ENCODE measurements around the gene AMER2. TPM values are rescaled to one million over a fixed set of nuclear protein-coding genes. Genes with fewer than 3 reads are reported as not detected.

AMER2 gene
- polyA plus RNA-seq, 1 of the 3 experiments (the other 2 are of a cell fraction) = not detected

- WGBS (ENCODE audit: low lambda C conversion rate) = 0% methylated on average over 2 of the region's 2 CpGs
- no peak for DNase-seq
- ChIA-PET POLR2A (no interaction called here), CTCF (no interaction called here)
- no peak overlapping the region for H3K4me3 ChIP-seq (ENCODE audit: low read depth in 2 of 2, low read length in 1 of 2)
- TF ChIP-seq USF2 (IDR thresholded peaks at IDR 0.05; ENCODE audit: borderline replicate concordance, low read depth, low read length) = no peak
- TF ChIP-seq, protein P1, sequence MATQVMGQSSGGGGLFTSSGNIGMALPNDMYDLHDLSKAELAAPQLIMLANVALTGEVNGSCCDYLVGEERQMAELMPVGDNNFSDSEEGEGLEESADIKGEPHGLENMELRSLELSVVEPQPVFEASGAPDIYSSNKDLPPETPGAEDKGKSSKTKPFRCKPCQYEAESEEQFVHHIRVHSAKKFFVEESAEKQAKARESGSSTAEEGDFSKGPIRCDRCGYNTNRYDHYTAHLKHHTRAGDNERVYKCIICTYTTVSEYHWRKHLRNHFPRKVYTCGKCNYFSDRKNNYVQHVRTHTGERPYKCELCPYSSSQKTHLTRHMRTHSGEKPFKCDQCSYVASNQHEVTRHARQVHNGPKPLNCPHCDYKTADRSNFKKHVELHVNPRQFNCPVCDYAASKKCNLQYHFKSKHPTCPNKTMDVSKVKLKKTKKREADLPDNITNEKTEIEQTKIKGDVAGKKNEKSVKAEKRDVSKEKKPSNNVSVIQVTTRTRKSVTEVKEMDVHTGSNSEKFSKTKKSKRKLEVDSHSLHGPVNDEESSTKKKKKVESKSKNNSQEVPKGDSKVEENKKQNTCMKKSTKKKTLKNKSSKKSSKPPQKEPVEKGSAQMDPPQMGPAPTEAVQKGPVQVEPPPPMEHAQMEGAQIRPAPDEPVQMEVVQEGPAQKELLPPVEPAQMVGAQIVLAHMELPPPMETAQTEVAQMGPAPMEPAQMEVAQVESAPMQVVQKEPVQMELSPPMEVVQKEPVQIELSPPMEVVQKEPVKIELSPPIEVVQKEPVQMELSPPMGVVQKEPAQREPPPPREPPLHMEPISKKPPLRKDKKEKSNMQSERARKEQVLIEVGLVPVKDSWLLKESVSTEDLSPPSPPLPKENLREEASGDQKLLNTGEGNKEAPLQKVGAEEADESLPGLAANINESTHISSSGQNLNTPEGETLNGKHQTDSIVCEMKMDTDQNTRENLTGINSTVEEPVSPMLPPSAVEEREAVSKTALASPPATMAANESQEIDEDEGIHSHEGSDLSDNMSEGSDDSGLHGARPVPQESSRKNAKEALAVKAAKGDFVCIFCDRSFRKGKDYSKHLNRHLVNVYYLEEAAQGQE (IDR thresholded peaks at IDR 0.05; ENCODE audit: low read depth, low read length) = no peak
- no peak for TF ChIP-seq FOXM1 (IDR thresholded peaks at IDR 0.05; ENCODE audit: low read depth)
- no peak for TF ChIP-seq RAD21 (IDR thresholded peaks at IDR 0.05; ENCODE audit: low read length)
- TF ChIP-seq EZH2phosphoT487 (IDR thresholded peaks at IDR 0.05; ENCODE audit: borderline replicate concordance, low read depth) = no peak
- TF ChIP-seq TEAD4 (IDR thresholded peaks at IDR 0.05; ENCODE audit: borderline replicate concordance, insufficient read depth) = no peak
- TF ChIP-seq NRF1 (IDR thresholded peaks at IDR 0.05; ENCODE audit: low read depth, low read length) = no peak
- TF ChIP-seq EP300 (IDR thresholded peaks at IDR 0.05; ENCODE audit: borderline replicate concordance in 1 of 2, low read depth in 1 of 2, low read length in 1 of 2) = no peak
- no peak for TF ChIP-seq ELF1 (IDR thresholded peaks at IDR 0.05)
- TF ChIP-seq, protein P2, sequence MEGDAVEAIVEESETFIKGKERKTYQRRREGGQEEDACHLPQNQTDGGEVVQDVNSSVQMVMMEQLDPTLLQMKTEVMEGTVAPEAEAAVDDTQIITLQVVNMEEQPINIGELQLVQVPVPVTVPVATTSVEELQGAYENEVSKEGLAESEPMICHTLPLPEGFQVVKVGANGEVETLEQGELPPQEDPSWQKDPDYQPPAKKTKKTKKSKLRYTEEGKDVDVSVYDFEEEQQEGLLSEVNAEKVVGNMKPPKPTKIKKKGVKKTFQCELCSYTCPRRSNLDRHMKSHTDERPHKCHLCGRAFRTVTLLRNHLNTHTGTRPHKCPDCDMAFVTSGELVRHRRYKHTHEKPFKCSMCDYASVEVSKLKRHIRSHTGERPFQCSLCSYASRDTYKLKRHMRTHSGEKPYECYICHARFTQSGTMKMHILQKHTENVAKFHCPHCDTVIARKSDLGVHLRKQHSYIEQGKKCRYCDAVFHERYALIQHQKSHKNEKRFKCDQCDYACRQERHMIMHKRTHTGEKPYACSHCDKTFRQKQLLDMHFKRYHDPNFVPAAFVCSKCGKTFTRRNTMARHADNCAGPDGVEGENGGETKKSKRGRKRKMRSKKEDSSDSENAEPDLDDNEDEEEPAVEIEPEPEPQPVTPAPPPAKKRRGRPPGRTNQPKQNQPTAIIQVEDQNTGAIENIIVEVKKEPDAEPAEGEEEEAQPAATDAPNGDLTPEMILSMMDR (IDR thresholded peaks at IDR 0.05) = no peak
- no peak for TF ChIP-seq JUND (IDR thresholded peaks at IDR 0.05)
- TF ChIP-seq, protein P3, sequence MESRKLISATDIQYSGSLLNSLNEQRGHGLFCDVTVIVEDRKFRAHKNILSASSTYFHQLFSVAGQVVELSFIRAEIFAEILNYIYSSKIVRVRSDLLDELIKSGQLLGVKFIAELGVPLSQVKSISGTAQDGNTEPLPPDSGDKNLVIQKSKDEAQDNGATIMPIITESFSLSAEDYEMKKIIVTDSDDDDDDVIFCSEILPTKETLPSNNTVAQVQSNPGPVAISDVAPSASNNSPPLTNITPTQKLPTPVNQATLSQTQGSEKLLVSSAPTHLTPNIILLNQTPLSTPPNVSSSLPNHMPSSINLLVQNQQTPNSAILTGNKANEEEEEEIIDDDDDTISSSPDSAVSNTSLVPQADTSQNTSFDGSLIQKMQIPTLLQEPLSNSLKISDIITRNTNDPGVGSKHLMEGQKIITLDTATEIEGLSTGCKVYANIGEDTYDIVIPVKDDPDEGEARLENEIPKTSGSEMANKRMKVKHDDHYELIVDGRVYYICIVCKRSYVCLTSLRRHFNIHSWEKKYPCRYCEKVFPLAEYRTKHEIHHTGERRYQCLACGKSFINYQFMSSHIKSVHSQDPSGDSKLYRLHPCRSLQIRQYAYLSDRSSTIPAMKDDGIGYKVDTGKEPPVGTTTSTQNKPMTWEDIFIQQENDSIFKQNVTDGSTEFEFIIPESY (IDR thresholded peaks at IDR 0.05; ENCODE audit: borderline replicate concordance, low read depth) = no peak
- no peaks in the 10 kb centered on the region for H3K79me2 ChIP-seq (ENCODE audit: insufficient read depth)
- H2AFZ ChIP-seq (ENCODE audit: low read depth) = no peak overlapping the region
- H4K20me1 ChIP-seq (ENCODE audit: insufficient read depth) = no peaks in the 10 kb centered on the region
- H3K36me3 ChIP-seq (replicated peaks in 1 of 2; ENCODE audit: control insufficient read depth in 1 of 2, insufficient read depth in 2 of 2, low read length in 1 of 2) = no peaks in the 10 kb centered on the region
- H3K4me2 ChIP-seq = no peak overlapping the region
- no peaks in the 10 kb centered on the region for H3K9me2 ChIP-seq
- H3F3A ChIP-seq (replicated peaks; ENCODE audit: insufficient read depth) = no peaks in the 10 kb centered on the region
- no peaks in the 10 kb centered on the region; the same call in 1 of the 2 replicates for H3K27me3 ChIP-seq (ENCODE audit: insufficient read depth)
- H3K4me1 ChIP-seq (ENCODE audit: control insufficient read depth in 1 of 2, insufficient read depth in 2 of 2, low read depth in 1 of 2, low read length in 1 of 2) = no peaks in the 10 kb centered on the region
- H3K27ac ChIP-seq (ENCODE audit: low read depth in 2 of 2, low read length in 1 of 2) = no peak overlapping the region
- no peaks in the 10 kb centered on the region for H3K9me3 ChIP-seq
- H3K9ac ChIP-seq = no peak overlapping the region
Observed at GRCh38 chr13:25157681-25158080, 14.4 kb downstream of the AMER2 start.
